HUES6 (cell line): Measurements from ENCODE around the gene FRMD5.

Experiments
- H3K27ac ChIP-seq: 2 replicates; pipeline ENCODE4 v1.7.0; 2013; ENCODE audit warnings: low read depth, mild to moderate bottlenecking, low read length, inconsistent platforms
- H3K27me3 ChIP-seq: 2 replicates; pipeline ENCODE4 v1.6.1; 2013; ENCODE audit warnings: low read length; ENCODE audit not compliant: control insufficient read depth, insufficient read depth
- H3K36me3 ChIP-seq: 2 replicates; pipeline ENCODE4 v1.6.1; 2013; ENCODE audit warnings: low read length; ENCODE audit not compliant: control insufficient read depth, insufficient read depth
- H3K4me1 ChIP-seq: 2 replicates; pipeline ENCODE4 v1.6.1; 2013; ENCODE audit warnings: low read length; ENCODE audit not compliant: control insufficient read depth, insufficient read depth
- H3K4me3 ChIP-seq: 2 replicates; pipeline ENCODE4 v1.5.1; 2013; ENCODE audit warnings: low read depth, low read length
- H3K9ac ChIP-seq: one replicate; pipeline ENCODE4 v1.6.1; 2013; ENCODE audit warnings: mild to moderate bottlenecking, low read length
- H3K9me3 ChIP-seq: 2 replicates; pipeline ENCODE4 v1.6.1; 2013; ENCODE audit warnings: low read depth, low read length; ENCODE audit not compliant: control insufficient read depth, insufficient read depth

FRMD5 gene

GRCh38 chr15:43821505-43821904, 373.6 kb downstream of the FRMD5 start:
- H3K27me3 ChIP-seq = no peaks in the 10 kb centered on the region
- no peaks in the 10 kb centered on the region for H3K4me1 ChIP-seq
- H3K4me3 ChIP-seq = no peak overlapping the region
- H3K36me3 ChIP-seq = peaks cover 16% of the 10 kb centered on the region
- H3K27ac ChIP-seq = no peak overlapping the region
- no peak overlapping the region for H3K9ac ChIP-seq
- H3K9me3 ChIP-seq = peaks cover 3% of the 10 kb centered on the region; the same call in 1 of the 2 replicates
